Uterus (tissue), 2 donors: ENCODE data around the gene HIVEP2.

Source experiments
- POLR2A ChIP-seq, 2 donors: fragments of 450-650 bp; IDR thresholded peaks; one replicate each; pipeline ENCODE4 v1.6.1; 2016; ENCODE audit warnings: antibody characterized with exemption in 2 of 2, mild to moderate bottlenecking in 1 of 2, moderate library complexity in 1 of 2
- TF ChIP-seq, protein P1 (sequence below), 4 experiments: fragments of 200-600 bp in 2 of 4; fragments of 450-650 bp in 2 of 4; sonication (generic) in 2 of 4; IDR thresholded peaks; one replicate each; pipeline ENCODE4 v1.5.1; 2016 to 2019; ENCODE audit warnings: antibody characterized with exemption in 4 of 4, mild to moderate bottlenecking in 2 of 4, moderate library complexity in 1 of 4

GRCh38 chr6:142823256-142823902 lies 121.6 kb downstream of the HIVEP2 start:
- TF ChIP-seq, protein P1, sequence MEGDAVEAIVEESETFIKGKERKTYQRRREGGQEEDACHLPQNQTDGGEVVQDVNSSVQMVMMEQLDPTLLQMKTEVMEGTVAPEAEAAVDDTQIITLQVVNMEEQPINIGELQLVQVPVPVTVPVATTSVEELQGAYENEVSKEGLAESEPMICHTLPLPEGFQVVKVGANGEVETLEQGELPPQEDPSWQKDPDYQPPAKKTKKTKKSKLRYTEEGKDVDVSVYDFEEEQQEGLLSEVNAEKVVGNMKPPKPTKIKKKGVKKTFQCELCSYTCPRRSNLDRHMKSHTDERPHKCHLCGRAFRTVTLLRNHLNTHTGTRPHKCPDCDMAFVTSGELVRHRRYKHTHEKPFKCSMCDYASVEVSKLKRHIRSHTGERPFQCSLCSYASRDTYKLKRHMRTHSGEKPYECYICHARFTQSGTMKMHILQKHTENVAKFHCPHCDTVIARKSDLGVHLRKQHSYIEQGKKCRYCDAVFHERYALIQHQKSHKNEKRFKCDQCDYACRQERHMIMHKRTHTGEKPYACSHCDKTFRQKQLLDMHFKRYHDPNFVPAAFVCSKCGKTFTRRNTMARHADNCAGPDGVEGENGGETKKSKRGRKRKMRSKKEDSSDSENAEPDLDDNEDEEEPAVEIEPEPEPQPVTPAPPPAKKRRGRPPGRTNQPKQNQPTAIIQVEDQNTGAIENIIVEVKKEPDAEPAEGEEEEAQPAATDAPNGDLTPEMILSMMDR (IDR thresholded peaks at IDR 0.05): no peak
- TF ChIP-seq POLR2A (IDR thresholded peaks at IDR 0.05): no peak
